ENCODE measurements around the gene NOS1. TPM values are rescaled to one million over a fixed set of nuclear protein-coding genes. Genes with fewer than 3 reads are reported as not detected.
"Not testable (repeated sequence)": the region's sequence is repeated elsewhere in the genome, so short reads cannot be mapped to it uniquely, and the experiment has no call there.

Gene NOS1
- total RNA-seq, 1 experiment from 2014 or later = not detected

GRCh38 chr12:117377758-117378157 is 16.3 kb upstream of the NOS1 start:
- BruUV-seq (replicated peaks) = no TSS peak
- POLR2A ChIA-PET = no interaction called here
- peaks cover 33% of the 10 kb centered on the region for H3K9me3 Mint-ChIP-seq (ENCODE audit: unreplicated experiment)
- CTCF ChIA-PET = interaction anchor here (0.6 to 2.8 kb wide), 4 partner anchors 10 to 459 kb away, joined by 3 to 22 read pairs (median 6); no protein-coding TSS in a partner anchor
- H3K36me3 Mint-ChIP-seq (ENCODE audit: insufficient read depth, unreplicated experiment) = no peaks in the 10 kb centered on the region
- H3K4me1 Mint-ChIP-seq (ENCODE audit: insufficient read depth, unreplicated experiment) = no peaks in the 10 kb centered on the region
- H3K27ac Mint-ChIP-seq (ENCODE audit: low read depth, unreplicated experiment) = no peak overlapping the region
- intact Hi-C loops (cut with micrococcal nuclease) = no loop called here
- H3K4me3 Mint-ChIP-seq (ENCODE audit: unreplicated experiment) = no peak overlapping the region
- DNase-seq (ENCODE audit: unreplicated experiment) = peak; percentile 30
- H3K27me3 Mint-ChIP-seq (ENCODE audit: insufficient read depth, unreplicated experiment) = no peaks in the 10 kb centered on the region
- no peak for TF ChIP-seq CTCF (IDR thresholded peaks at IDR 0.05; ENCODE audit: unreplicated experiment)

- Mint-ChIP-seq H3K27me3 (ENCODE audit: insufficient read depth, unreplicated experiment) (no peaks in the 10 kb centered on the region), H3K27ac (ENCODE audit: low read depth, unreplicated experiment) (no peak overlapping the region), H3K4me3 (ENCODE audit: unreplicated experiment) (no peak overlapping the region), H3K4me1 (ENCODE audit: insufficient read depth, unreplicated experiment) (no peaks in the 10 kb centered on the region), H3K36me3 (ENCODE audit: insufficient read depth, unreplicated experiment) (no peaks in the 10 kb centered on the region), H3K9me3 (ENCODE audit: unreplicated experiment) (peaks cover 16% of the 10 kb centered on the region)
- POLR2A ChIA-PET = no interaction called here
- BruUV-seq (replicated peaks) = no TSS peak
- no peak for DNase-seq (ENCODE audit: unreplicated experiment)
- CTCF ChIA-PET = interaction anchor here (4.5 to 9.2 kb wide), 3 partner anchors 135 to 470 kb away, joined by 63 to 262 read pairs (median 128); no protein-coding TSS in a partner anchor
- TF ChIP-seq CTCF (IDR thresholded peaks at IDR 0.05; ENCODE audit: unreplicated experiment) = no peak
- intact Hi-C loops (cut with micrococcal nuclease) = no loop called here
Observed at GRCh38 chr12:117370588-117370987, 9.2 kb upstream of the NOS1 start.

- intact Hi-C loops (cut with micrococcal nuclease); H3K27me3 Mint-ChIP-seq (ENCODE audit: insufficient read depth, unreplicated experiment); BruUV-seq (replicated peaks); H3K4me1 Mint-ChIP-seq (ENCODE audit: insufficient read depth, unreplicated experiment); POLR2A ChIA-PET; DNase-seq (ENCODE audit: unreplicated experiment); H3K4me3 Mint-ChIP-seq (ENCODE audit: unreplicated experiment); H3K36me3 Mint-ChIP-seq (ENCODE audit: insufficient read depth, unreplicated experiment); H3K27ac Mint-ChIP-seq (ENCODE audit: low read depth, unreplicated experiment): not testable (repeated sequence)
- CTCF ChIA-PET = interaction anchor here (1.1 to 9.2 kb wide), 8 partner anchors 9 to 487 kb away, joined by 3 to 262 read pairs (median 40); no protein-coding TSS in a partner anchor
- peaks cover 16% of the 10 kb centered on the region for H3K9me3 Mint-ChIP-seq (ENCODE audit: unreplicated experiment)
Observed at GRCh38 chr12:117370000-117370399, 8.6 kb upstream of the NOS1 start.

GRCh38 chr12:117367006-117367638 is 5.7 kb upstream of the NOS1 start:
- Mint-ChIP-seq H3K36me3 (ENCODE audit: insufficient read depth, unreplicated experiment) (no peaks in the 10 kb centered on the region), H3K4me3 (ENCODE audit: unreplicated experiment) (no peak overlapping the region), H3K4me1 (ENCODE audit: insufficient read depth, unreplicated experiment) (peaks cover 7% of the 10 kb centered on the region), H3K9me3 (ENCODE audit: unreplicated experiment) (peaks cover 8% of the 10 kb centered on the region), H3K27me3 (ENCODE audit: insufficient read depth, unreplicated experiment) (peaks cover 26% of the 10 kb centered on the region), H3K27ac (ENCODE audit: low read depth, unreplicated experiment) (no peak overlapping the region)
- peak; percentile 79 for DNase-seq (ENCODE audit: unreplicated experiment)
- ChIA-PET CTCF (interaction anchor here (0.6 to 9.2 kb wide), 52 partner anchors 8 to 666 kb away, joined by 3 to 262 read pairs (median 5); no protein-coding TSS in a partner anchor), POLR2A (interaction anchor here (0.8 to 1.7 kb wide), 4 partner anchors 23 to 472 kb away, joined by 3 to 5 read pairs (median 4); no protein-coding TSS in a partner anchor)
- intact Hi-C loops (cut with micrococcal nuclease) = loop anchor here (1.0 kb wide), 6 partner anchors 131 to 483 kb away; no protein-coding TSS in a partner anchor
- BruUV-seq (replicated peaks) = no TSS peak
- peak; percentile 81 for TF ChIP-seq CTCF (IDR thresholded peaks at IDR 0.05; ENCODE audit: unreplicated experiment)
